ENCODE data around the gene OTOP3. TPM values are rescaled to one million over a fixed set of nuclear protein-coding genes. Genes with fewer than 3 reads are reported as not detected.

Gene OTOP3
- polyA plus RNA-seq, 3 donors = not detected

DNA sequence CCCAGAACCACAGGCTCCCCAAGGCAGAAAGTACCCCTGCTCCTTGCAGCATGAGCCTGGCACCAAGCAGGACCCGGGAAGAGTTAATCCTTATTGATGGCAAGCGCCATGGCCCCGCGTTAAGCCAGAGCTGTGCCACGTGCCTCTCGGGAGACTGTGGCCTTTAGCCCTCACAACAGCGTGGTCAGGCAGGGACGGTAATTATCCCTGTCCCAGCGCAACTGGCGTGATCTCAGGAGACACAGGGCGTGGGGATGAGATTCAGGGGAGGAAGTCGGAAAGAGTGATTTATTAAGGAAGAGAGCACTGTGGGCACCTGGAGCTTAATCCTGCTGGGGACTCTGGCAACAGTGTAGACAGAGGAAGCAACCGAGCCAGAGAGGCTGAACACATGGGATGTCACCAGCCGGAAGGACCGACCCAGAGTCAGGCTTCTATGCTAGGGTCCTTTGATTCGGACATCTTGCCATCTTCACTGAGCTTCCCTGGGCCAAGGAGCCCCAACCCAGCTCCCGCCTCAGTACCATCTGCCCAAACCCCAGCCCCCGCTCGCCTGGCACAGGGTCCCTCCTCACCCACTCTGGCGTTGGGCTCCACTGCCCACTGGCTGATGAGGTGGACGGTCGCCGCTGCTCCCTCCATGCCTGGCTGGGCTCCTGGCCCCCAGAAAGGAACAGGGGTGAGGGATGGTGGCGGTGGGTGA is 16.9 kb downstream of the OTOP3 start:
- H3K79me2 ChIP-seq (ENCODE audit: insufficient read depth, low read length) = no peaks in the 10 kb centered on the region
- no peak overlapping the region for H3K4me2 ChIP-seq (replicated peaks; ENCODE audit: extremely low read depth, low read length, poor library complexity, severe bottlenecking)
- no peak for DNase-seq
- peaks cover 5 to 12% of the 10 kb centered on the region in 2 donors for H3K9me3 ChIP-seq (replicated peaks in 1 of 2; ENCODE audit: control insufficient read depth in 1 of 2, insufficient read depth in 1 of 2, low read length in 2 of 2)
- intact Hi-C loops (cut with micrococcal nuclease) = loop anchor here in 1 of 2 donors (10.0 kb wide), 1 partner anchor 208 kb away; the partner anchor contains the start of gene NHERF1
- H3K27me3 ChIP-seq (ENCODE audit: control insufficient read depth in 2 of 2, insufficient read depth in 2 of 2, low read length in 2 of 2) = peaks cover 0 to 9% of the 10 kb centered on the region in 2 donors
- H3K4me3 ChIP-seq (replicated peaks in 1 of 3; ENCODE audit: low read depth in 2 of 3, low read length in 3 of 3) = no peak overlapping the region
- Mint-ChIP-seq H3K27ac (peak overlapping the region in 1 of 7 donors; percentile 54), H3K36me3 (no peaks in the 10 kb centered on the region), H3K9me3 (peaks cover 4 to 14% (median 13%) of the 10 kb centered on the region in 7 donors), H3K27me3 (ENCODE audit: low read depth in 3 of 3) (peaks cover 6 to 23% (median 15%) of the 10 kb centered on the region in 3 donors), H3K4me1 (peaks cover 6% of the 10 kb centered on the region), H3K4me3 (peak overlapping the region in 1 of 2 donors; percentile 33)
- no peaks in the 10 kb centered on the region for H3K4me1 ChIP-seq (ENCODE audit: control insufficient read depth in 1 of 2, insufficient read depth in 2 of 2, low read length in 2 of 2)
- TF ChIP-seq, protein P1, sequence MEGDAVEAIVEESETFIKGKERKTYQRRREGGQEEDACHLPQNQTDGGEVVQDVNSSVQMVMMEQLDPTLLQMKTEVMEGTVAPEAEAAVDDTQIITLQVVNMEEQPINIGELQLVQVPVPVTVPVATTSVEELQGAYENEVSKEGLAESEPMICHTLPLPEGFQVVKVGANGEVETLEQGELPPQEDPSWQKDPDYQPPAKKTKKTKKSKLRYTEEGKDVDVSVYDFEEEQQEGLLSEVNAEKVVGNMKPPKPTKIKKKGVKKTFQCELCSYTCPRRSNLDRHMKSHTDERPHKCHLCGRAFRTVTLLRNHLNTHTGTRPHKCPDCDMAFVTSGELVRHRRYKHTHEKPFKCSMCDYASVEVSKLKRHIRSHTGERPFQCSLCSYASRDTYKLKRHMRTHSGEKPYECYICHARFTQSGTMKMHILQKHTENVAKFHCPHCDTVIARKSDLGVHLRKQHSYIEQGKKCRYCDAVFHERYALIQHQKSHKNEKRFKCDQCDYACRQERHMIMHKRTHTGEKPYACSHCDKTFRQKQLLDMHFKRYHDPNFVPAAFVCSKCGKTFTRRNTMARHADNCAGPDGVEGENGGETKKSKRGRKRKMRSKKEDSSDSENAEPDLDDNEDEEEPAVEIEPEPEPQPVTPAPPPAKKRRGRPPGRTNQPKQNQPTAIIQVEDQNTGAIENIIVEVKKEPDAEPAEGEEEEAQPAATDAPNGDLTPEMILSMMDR (IDR thresholded peaks at IDR 0.05) = no peak
- WGBS (ENCODE audit: insufficient coverage) = 77% methylated on average over 16 of the region's 24 CpGs
- H4K20me1 ChIP-seq (ENCODE audit: insufficient read depth, low read length) = no peaks in the 10 kb centered on the region
- no peak overlapping the region for H2AFZ ChIP-seq (ENCODE audit: insufficient read depth, low read depth, low read length, poor library complexity, severe bottlenecking)
- H3K9ac ChIP-seq (ENCODE audit: insufficient read depth, low read length, poor library complexity, severe bottlenecking) = no peak overlapping the region
- no peaks in the 10 kb centered on the region for H3K36me3 ChIP-seq (replicated peaks in 1 of 2; ENCODE audit: control insufficient read depth in 1 of 2, insufficient read depth in 2 of 2, low read length in 2 of 2)
- H3K27ac ChIP-seq (ENCODE audit: low read depth in 1 of 2, low read length in 2 of 2) = no peak overlapping the region

DNA sequence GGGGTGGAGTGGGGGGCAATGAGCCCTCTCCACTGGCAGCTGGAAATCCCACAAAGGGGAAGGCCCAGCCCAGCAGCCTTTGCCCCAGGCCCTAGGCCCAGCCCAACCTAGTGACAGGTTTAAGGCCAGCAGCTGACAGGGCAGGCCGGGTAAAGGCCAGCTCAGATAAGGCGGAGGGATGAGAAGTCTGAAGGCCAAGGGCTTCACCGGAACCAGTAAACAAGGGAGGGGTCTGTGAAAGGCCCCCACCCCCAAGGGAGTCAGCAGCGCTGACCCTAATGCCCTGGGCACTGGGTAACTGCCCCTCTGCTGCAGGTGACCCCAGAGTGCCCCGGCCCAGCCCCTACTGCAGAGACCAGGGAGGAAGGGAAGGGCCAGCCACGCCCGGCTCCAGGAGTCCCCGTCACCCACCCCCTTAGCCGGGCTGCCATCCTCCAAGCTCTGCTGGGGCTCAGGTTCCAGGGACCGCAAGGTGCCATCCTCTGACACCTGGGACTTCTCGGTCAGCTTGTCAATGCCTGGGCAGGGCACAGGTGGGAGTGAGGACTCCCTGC is 17.5 kb downstream of the OTOP3 start:
- H3K4me1 ChIP-seq (ENCODE audit: control insufficient read depth in 1 of 2, insufficient read depth in 2 of 2, low read length in 2 of 2) = no peaks in the 10 kb centered on the region
- no peak overlapping the region for H3K4me2 ChIP-seq (replicated peaks; ENCODE audit: extremely low read depth, low read length, poor library complexity, severe bottlenecking)
- no peak overlapping the region for H3K9ac ChIP-seq (ENCODE audit: insufficient read depth, low read length, poor library complexity, severe bottlenecking)
- peaks cover 4 to 14% (median 13%) of the 10 kb centered on the region in 7 donors for H3K9me3 Mint-ChIP-seq
- no peaks in the 10 kb centered on the region for H3K36me3 ChIP-seq (replicated peaks in 1 of 2; ENCODE audit: control insufficient read depth in 1 of 2, insufficient read depth in 2 of 2, low read length in 2 of 2)
- H3K27ac Mint-ChIP-seq = peak overlapping the region in 1 of 7 donors; percentile 20
- WGBS (ENCODE audit: insufficient coverage) = 86% methylated on average over 10 of the region's 11 CpGs
- H3K27me3 ChIP-seq (ENCODE audit: control insufficient read depth in 2 of 2, insufficient read depth in 2 of 2, low read length in 2 of 2) = peaks cover 0 to 9% of the 10 kb centered on the region in 2 donors
- H2AFZ ChIP-seq (ENCODE audit: insufficient read depth, low read depth, low read length, poor library complexity, severe bottlenecking) = no peak overlapping the region
- no peak overlapping the region for H3K27ac ChIP-seq (ENCODE audit: low read depth in 1 of 2, low read length in 2 of 2)
- H4K20me1 ChIP-seq (ENCODE audit: insufficient read depth, low read length) = no peaks in the 10 kb centered on the region
- no peak for DNase-seq
- peaks cover 6% of the 10 kb centered on the region for H3K4me1 Mint-ChIP-seq
- H3K27me3 Mint-ChIP-seq (ENCODE audit: low read depth in 3 of 3) = peaks cover 6 to 21% (median 15%) of the 10 kb centered on the region in 3 donors
- no peak overlapping the region for H3K4me3 Mint-ChIP-seq
- intact Hi-C loops (cut with micrococcal nuclease) = loop anchor here in 1 of 2 donors (10.0 kb wide), 1 partner anchor 208 kb away; the partner anchor contains the start of gene NHERF1
- no peaks in the 10 kb centered on the region for H3K36me3 Mint-ChIP-seq
- peaks cover 5 to 12% of the 10 kb centered on the region in 2 donors for H3K9me3 ChIP-seq (replicated peaks in 1 of 2; ENCODE audit: control insufficient read depth in 1 of 2, insufficient read depth in 1 of 2, low read length in 2 of 2)
- no peak overlapping the region for H3K4me3 ChIP-seq (replicated peaks in 1 of 3; ENCODE audit: low read depth in 2 of 3, low read length in 3 of 3)
- TF ChIP-seq, protein P1 (IDR thresholded peaks at IDR 0.05) = no peak
- H3K79me2 ChIP-seq (ENCODE audit: insufficient read depth, low read length) = no peaks in the 10 kb centered on the region

Data from CD14-positive monocyte (primary cell).